ENCODE data around the gene CREB3L2. TPM values are rescaled to one million over a fixed set of nuclear protein-coding genes. Genes with fewer than 3 reads are reported as not detected.

The CREB3L2 gene
- total and polyA plus RNA-seq, 2 of the 8 experiments (the other 6 are each of a cell fraction or from before 2014, with no cell fraction given), result 14.4 to 48.3 TPM

DNA sequence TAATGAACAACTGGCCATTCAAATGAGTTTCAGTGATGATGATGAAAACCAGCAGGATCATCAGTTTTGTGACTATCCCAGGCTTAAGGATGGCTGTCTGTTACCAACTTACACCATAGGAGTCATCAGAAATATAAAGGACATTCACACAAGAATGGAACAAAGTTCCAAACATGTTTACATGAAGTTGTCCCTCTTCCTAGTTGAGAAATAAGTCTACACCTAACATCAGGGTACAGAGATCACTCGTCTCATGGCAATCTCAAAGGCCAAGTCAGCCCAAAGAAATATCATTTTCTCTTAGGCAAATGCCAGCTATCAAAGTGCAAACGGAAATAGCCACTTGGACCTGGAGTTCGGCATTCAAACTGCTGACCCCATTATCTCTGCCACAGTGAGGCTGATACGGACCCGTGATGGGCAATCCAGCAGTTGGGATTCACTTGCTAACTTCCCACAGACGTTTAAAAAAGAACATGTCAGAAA lies 53.0 kb downstream of the CREB3L2 start:
- no peak overlapping the region for H3K4ac ChIP-seq (replicated peaks; ENCODE audit: insufficient read length, low read depth, low read length)
- CTCF ChIA-PET (ENCODE audit: partially characterized antibody), result interaction anchor here (1.0 kb wide), 1 partner anchor 18 kb away, joined by 3 read pairs; no protein-coding TSS in a partner anchor
- H3K4me1 ChIP-seq (replicated peaks in 1 of 4; ENCODE audit: control insufficient read depth in 3 of 4, insufficient read depth in 4 of 4, low read length in 3 of 4), result peaks cover 2 to 16% (median 5%) of the 10 kb centered on the region in 4 experiments; a peak in 6 of 7 replicates
- H2AK5ac ChIP-seq (ENCODE audit: low read depth, low read length), result no peak overlapping the region
- no peaks in the 10 kb centered on the region for H3K23me2 ChIP-seq (ENCODE audit: low read depth, low read length)
- peaks cover 0 to 4% of the 10 kb centered on the region in 2 experiments for H4K20me1 ChIP-seq (replicated peaks in 1 of 2; ENCODE audit: control insufficient read depth in 1 of 2, insufficient read depth in 2 of 2, low read length in 2 of 2)
- H3K4me2 ChIP-seq (ENCODE audit: insufficient read depth in 1 of 2, low read depth in 2 of 2, low read length in 2 of 2), result no peak overlapping the region
- no peak overlapping the region for H3K56ac ChIP-seq (replicated peaks; ENCODE audit: insufficient read length, low read depth, low read length)
- no peaks in the 10 kb centered on the region for H3K27me3 ChIP-seq (replicated peaks in 1 of 4; ENCODE audit: control insufficient read depth in 3 of 4, extremely low read depth in 1 of 4, insufficient read depth in 3 of 4, low read length in 3 of 4)
- no peak for TF ChIP-seq RBBP5 (IDR thresholded peaks at IDR 0.05; ENCODE audit: borderline replicate concordance, low read depth, low read length)
- H3K23ac ChIP-seq (ENCODE audit: insufficient read length), result no peak overlapping the region
- no peak overlapping the region for H2BK20ac ChIP-seq (ENCODE audit: low read length)
- no peak overlapping the region for H2BK5ac ChIP-seq (ENCODE audit: low read depth, low read length)
- FAIRE-seq (no peak), DNase-seq (ENCODE audit: low read depth in 1 of 2, low spot score in 2 of 2) (no peak)
- no peak overlapping the region for H3K4me3 ChIP-seq (ENCODE audit: extremely low read depth in 1 of 4, insufficient read depth in 2 of 4, low read depth in 3 of 4, low read length in 4 of 4)
- POLR2A ChIA-PET (ENCODE audit: partially characterized antibody), result no interaction called here
- no peaks in the 10 kb centered on the region for H3K36me3 ChIP-seq (ENCODE audit: control insufficient read depth in 2 of 4, insufficient read depth in 4 of 4, low read length in 3 of 4)
- H2BK120ac ChIP-seq (replicated peaks; ENCODE audit: low read depth, low read length), result no peak overlapping the region
- no peak overlapping the region for H4K91ac ChIP-seq (replicated peaks; ENCODE audit: insufficient read length, low read length)
- H3K18ac ChIP-seq (ENCODE audit: extremely low read depth, low read length), result no peak overlapping the region
- no peak overlapping the region for H2BK15ac ChIP-seq (ENCODE audit: low read length)
- H3K79me2 ChIP-seq (ENCODE audit: control insufficient read depth in 1 of 2, insufficient read depth in 2 of 2, low read length in 2 of 2), result peaks cover 0 to 47% of the 10 kb centered on the region in 2 experiments; a peak in 3 of 4 replicates
- H2BK12ac ChIP-seq (ENCODE audit: low read depth, low read length), result no peak overlapping the region
- H2AFZ ChIP-seq (ENCODE audit: low read length), result no peak overlapping the region
- no peak overlapping the region for H4K5ac ChIP-seq (ENCODE audit: insufficient read length, low read depth, low read length)
- H3K79me1 ChIP-seq (ENCODE audit: low read depth, low read length), result peaks cover 6% of the 10 kb centered on the region
- 90% methylated on average over 6 of the region's 6 CpGs; no CpG with 5 or more reads in 1 of the 2 experiments for WGBS, 2 experiments (ENCODE audit: extremely low coverage in 1 of 2, insufficient coverage in 1 of 2, insufficient read length in 1 of 2, insufficient replicate concordance in 2 of 2, low coverage in 1 of 2, low lambda C conversion rate in 2 of 2, missing lambda C conversion rate in 1 of 2)
- no peak overlapping the region for H3K14ac ChIP-seq (ENCODE audit: insufficient read length)
- no peak overlapping the region for H3K9ac ChIP-seq (replicated peaks in 1 of 4; ENCODE audit: extremely low read depth in 1 of 4, low read depth in 3 of 4, low read length in 3 of 4)
- no peak overlapping the region for H4K8ac ChIP-seq (ENCODE audit: extremely low read depth, insufficient read depth, low read length)
- no peaks in the 10 kb centered on the region for H3K9me3 ChIP-seq (ENCODE audit: insufficient read depth in 2 of 2, low read depth in 1 of 2, low read length in 1 of 2)
- no peak overlapping the region; the same call in 1 of the 2 replicates for H3K27ac ChIP-seq (ENCODE audit: low read depth, low read length)
